ENCODE measurements around the gene CACNA1C. TPM values are rescaled to one million over a fixed set of nuclear protein-coding genes. Genes with fewer than 3 reads are reported as not detected.

Gene CACNA1C
- total RNA-seq, 2 donors from 2014 or later = 8.1 to 18.2 TPM

GRCh38 chr12:2643576-2644135 lies 590.9 kb downstream of the CACNA1C start:
- intact Hi-C loops (cut with DNase I) = no loop called here
- WGBS = 87% methylated on average over 7 of the region's 7 CpGs
- TF ChIP-seq POLR2AphosphoS5 (IDR thresholded peaks at IDR 0.05) (no peak), POLR2A (IDR thresholded peaks at IDR 0.05) (no peak)
- TF ChIP-seq, protein P1, sequence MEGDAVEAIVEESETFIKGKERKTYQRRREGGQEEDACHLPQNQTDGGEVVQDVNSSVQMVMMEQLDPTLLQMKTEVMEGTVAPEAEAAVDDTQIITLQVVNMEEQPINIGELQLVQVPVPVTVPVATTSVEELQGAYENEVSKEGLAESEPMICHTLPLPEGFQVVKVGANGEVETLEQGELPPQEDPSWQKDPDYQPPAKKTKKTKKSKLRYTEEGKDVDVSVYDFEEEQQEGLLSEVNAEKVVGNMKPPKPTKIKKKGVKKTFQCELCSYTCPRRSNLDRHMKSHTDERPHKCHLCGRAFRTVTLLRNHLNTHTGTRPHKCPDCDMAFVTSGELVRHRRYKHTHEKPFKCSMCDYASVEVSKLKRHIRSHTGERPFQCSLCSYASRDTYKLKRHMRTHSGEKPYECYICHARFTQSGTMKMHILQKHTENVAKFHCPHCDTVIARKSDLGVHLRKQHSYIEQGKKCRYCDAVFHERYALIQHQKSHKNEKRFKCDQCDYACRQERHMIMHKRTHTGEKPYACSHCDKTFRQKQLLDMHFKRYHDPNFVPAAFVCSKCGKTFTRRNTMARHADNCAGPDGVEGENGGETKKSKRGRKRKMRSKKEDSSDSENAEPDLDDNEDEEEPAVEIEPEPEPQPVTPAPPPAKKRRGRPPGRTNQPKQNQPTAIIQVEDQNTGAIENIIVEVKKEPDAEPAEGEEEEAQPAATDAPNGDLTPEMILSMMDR (IDR thresholded peaks at IDR 0.05) = no peak
- Histone ChIP-seq H3K27ac (no peak overlapping the region), H3K4me1 (replicated peaks) (no peaks in the 10 kb centered on the region), H3K4me3 (no peak overlapping the region), H3K36me3 (no peaks in the 10 kb centered on the region), H3K27me3 (replicated peaks; ENCODE audit: insufficient read depth) (no peaks in the 10 kb centered on the region), H3K9me3 (no peaks in the 10 kb centered on the region)
- no peak for DNase-seq (ENCODE audit: low spot score)

- WGBS = 76% methylated on average over 8 of the region's 8 CpGs
- H3K36me3 ChIP-seq = no peaks in the 10 kb centered on the region
- TF ChIP-seq, protein P1 (IDR thresholded peaks at IDR 0.05) = no peak
- TF ChIP-seq POLR2A (IDR thresholded peaks at IDR 0.05) (no peak), POLR2AphosphoS5 (IDR thresholded peaks at IDR 0.05) (no peak)
- no peak overlapping the region for H3K4me3 ChIP-seq
- intact Hi-C loops (cut with DNase I) = no loop called here
- no peaks in the 10 kb centered on the region for H3K4me1 ChIP-seq (replicated peaks)
- no peak overlapping the region for H3K27ac ChIP-seq
- no peaks in the 10 kb centered on the region for H3K9me3 ChIP-seq
- no peak for DNase-seq (ENCODE audit: low spot score)
- H3K27me3 ChIP-seq (replicated peaks; ENCODE audit: insufficient read depth) = no peaks in the 10 kb centered on the region
Observed at GRCh38 chr12:2644683-2645405, 592.1 kb downstream of the CACNA1C start.

GRCh38 chr12:2645460-2645859 lies 592.7 kb downstream of the CACNA1C start:
- H3K27me3 ChIP-seq (replicated peaks; ENCODE audit: insufficient read depth) = no peaks in the 10 kb centered on the region
- no peaks in the 10 kb centered on the region for H3K9me3 ChIP-seq
- TF ChIP-seq POLR2A (IDR thresholded peaks at IDR 0.05) (no peak), POLR2AphosphoS5 (IDR thresholded peaks at IDR 0.05) (no peak)
- TF ChIP-seq, protein P1 (IDR thresholded peaks at IDR 0.05) = no peak
- H3K36me3 ChIP-seq = no peaks in the 10 kb centered on the region
- DNase-seq (ENCODE audit: low spot score) = no peak
- 60% methylated on average over 8 of the region's 8 CpGs for WGBS
- intact Hi-C loops (cut with DNase I) = no loop called here
- no peak overlapping the region for H3K27ac ChIP-seq
- no peak overlapping the region for H3K4me3 ChIP-seq
- H3K4me1 ChIP-seq (replicated peaks) = no peaks in the 10 kb centered on the region

- H3K9me3 ChIP-seq = no peaks in the 10 kb centered on the region
- intact Hi-C loops (cut with DNase I) = no loop called here
- TF ChIP-seq, protein P1 (IDR thresholded peaks at IDR 0.05) = no peak
- TF ChIP-seq POLR2AphosphoS5 (IDR thresholded peaks at IDR 0.05) = no peak
- TF ChIP-seq POLR2A (IDR thresholded peaks at IDR 0.05) = no peak
- H3K4me3 ChIP-seq = no peak overlapping the region
- no peaks in the 10 kb centered on the region for H3K36me3 ChIP-seq
- DNase-seq (ENCODE audit: low spot score) = no peak
- no peak overlapping the region for H3K27ac ChIP-seq
- no peaks in the 10 kb centered on the region for H3K27me3 ChIP-seq (replicated peaks; ENCODE audit: insufficient read depth)
- WGBS = 87% methylated on average over 2 of the region's 2 CpGs
- H3K4me1 ChIP-seq (replicated peaks) = no peaks in the 10 kb centered on the region
Observed at GRCh38 chr12:2646341-2646740, 593.6 kb downstream of the CACNA1C start.

DNA sequence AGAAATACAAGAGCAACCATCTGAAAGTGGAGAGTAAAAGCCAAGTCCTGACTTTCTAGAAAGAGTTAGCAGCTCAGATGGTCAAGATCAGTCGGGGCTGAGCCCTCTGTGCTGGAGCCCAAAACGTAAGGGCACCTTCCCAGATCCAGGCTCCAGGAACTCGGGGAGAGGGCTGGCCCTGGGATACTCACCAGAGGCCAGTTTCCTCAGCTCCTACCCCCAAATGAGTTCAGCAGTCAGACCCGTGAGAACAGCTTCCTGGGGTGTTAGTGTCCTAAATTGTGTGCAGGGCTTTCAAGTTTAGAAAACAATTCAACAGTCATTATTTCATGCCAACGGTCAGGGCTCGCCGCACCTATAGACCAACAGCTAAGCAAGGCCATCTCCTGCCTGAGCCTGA lies 594.4 kb downstream of the CACNA1C start:
- no peaks in the 10 kb centered on the region for H3K27me3 ChIP-seq (replicated peaks; ENCODE audit: insufficient read depth)
- TF ChIP-seq, protein P1 (IDR thresholded peaks at IDR 0.05) = no peak
- TF ChIP-seq POLR2A (IDR thresholded peaks at IDR 0.05) (no peak), POLR2AphosphoS5 (IDR thresholded peaks at IDR 0.05) (no peak)
- no peak for DNase-seq (ENCODE audit: low spot score)

More for the DNA sequence above, 594.4 kb downstream of the CACNA1C start:
- Histone ChIP-seq H3K4me1 (replicated peaks) (no peaks in the 10 kb centered on the region), H3K27ac (no peak overlapping the region), H3K9me3 (no peaks in the 10 kb centered on the region), H3K36me3 (no peaks in the 10 kb centered on the region), H3K4me3 (no peak overlapping the region)
- WGBS = 92% methylated on average over 7 of the region's 7 CpGs
- intact Hi-C loops (cut with DNase I) = no loop called here
